CD14-positive monocyte (primary cell): ENCODE data around the gene RNF212. TPM values are rescaled to one million over a fixed set of nuclear protein-coding genes. Genes with fewer than 3 reads are reported as not detected.

Experiments
- DNase-seq, 3 donors: peaks; one replicate each; pipeline ENCODE4 v3.0.0-alpha.2; 2011 to 2022
- H2AFZ ChIP-seq: 2 replicates; pipeline ENCODE4 v1.6.0; 2012; ENCODE audit warnings: mild to moderate bottlenecking, low read depth, low read length, inconsistent platforms; ENCODE audit not compliant: insufficient read depth, poor library complexity, severe bottlenecking
- H3K27ac ChIP-seq, 2 donors: 1 replicate in 1 of 2; 2 replicates in 1 of 2; pipeline ENCODE4 v1.5.1; 2012 to 2013; ENCODE audit warnings: low read length in 2 of 2, control low read depth in 1 of 2, inconsistent platforms in 1 of 2, low read depth in 1 of 2, mild to moderate bottlenecking in 1 of 2
- H3K27me3 ChIP-seq, 2 donors: one replicate each; pipeline versions ENCODE4 v1.6.0 to v1.6.1; 2011 to 2013; ENCODE audit warnings: low read length in 2 of 2; ENCODE audit not compliant: control insufficient read depth in 2 of 2, insufficient read depth in 2 of 2
- H3K36me3 ChIP-seq, 2 donors: replicated peaks in 1 of 2; 1 replicate in 1 of 2; 2 replicates in 1 of 2; pipeline versions ENCODE4 v1.5.1 to v1.6.1; 2012 to 2013; ENCODE audit warnings: low read length in 2 of 2, control low read depth in 1 of 2, inconsistent platforms in 1 of 2, mild to moderate bottlenecking in 1 of 2; ENCODE audit not compliant: insufficient read depth in 2 of 2, control insufficient read depth in 1 of 2
- H3K4me1 ChIP-seq, 2 donors: 1 replicate in 1 of 2; 2 replicates in 1 of 2; pipeline versions ENCODE4 v1.5.1 to v1.6.1; 2012 to 2013; ENCODE audit warnings: low read length in 2 of 2, control low read depth in 1 of 2, inconsistent platforms in 1 of 2, mild to moderate bottlenecking in 1 of 2, moderate library complexity in 1 of 2; ENCODE audit not compliant: insufficient read depth in 2 of 2, control insufficient read depth in 1 of 2
- H3K4me2 ChIP-seq: replicated peaks from 2 replicates; pipeline ENCODE3; 2012; ENCODE audit warnings: low read length, moderate library complexity, mild to moderate bottlenecking; ENCODE audit not compliant: poor library complexity, severe bottlenecking; ENCODE audit errors: extremely low read depth
- H3K4me3 ChIP-seq, 3 experiments: fragments of 200-600 bp in 1 of 3; sonication (generic) in 1 of 3; replicated peaks in 1 of 3; 1 replicate in 2 of 3; 2 replicates in 1 of 3; pipeline ENCODE4 v1.5.1; 2011 to 2013; ENCODE audit warnings: low read length in 3 of 3, mild to moderate bottlenecking in 3 of 3, control low read depth in 2 of 3, low read depth in 2 of 3, inconsistent platforms in 1 of 3, moderate library complexity in 1 of 3
- H3K79me2 ChIP-seq: 2 replicates; pipeline ENCODE4 v1.6.0; 2012; ENCODE audit warnings: mild to moderate bottlenecking, control low read depth, inconsistent platforms, low read length, moderate library complexity; ENCODE audit not compliant: insufficient read depth
- H3K9ac ChIP-seq: 2 replicates; pipeline ENCODE4 v1.6.0; 2017; ENCODE audit warnings: low read length, mild to moderate bottlenecking; ENCODE audit not compliant: insufficient read depth, poor library complexity, severe bottlenecking
- H3K9me3 ChIP-seq, 2 donors: replicated peaks in 1 of 2; 1 replicate in 1 of 2; 2 replicates in 1 of 2; pipeline versions ENCODE4 v1.5.1 to v1.6.1; 2012 to 2013; ENCODE audit warnings: low read length in 2 of 2, control low read depth in 1 of 2; ENCODE audit not compliant: control insufficient read depth in 1 of 2, insufficient read depth in 1 of 2
- H4K20me1 ChIP-seq: 2 replicates; pipeline ENCODE4 v1.6.0; 2012; ENCODE audit warnings: mild to moderate bottlenecking, low read length, control low read depth, moderate library complexity; ENCODE audit not compliant: insufficient read depth
- H3K27ac Mint-ChIP-seq, 7 donors: one replicate each; pipeline ENCODE4 v1.8.0; 2020; ENCODE audit warnings: mild to moderate bottlenecking in 7 of 7, mixed read lengths in 7 of 7, moderate library complexity in 6 of 7, inconsistent platforms in 2 of 7
- H3K27me3 Mint-ChIP-seq, 3 donors: one replicate each; pipeline ENCODE4 v1.8.0; 2021 to 2022; ENCODE audit warnings: low read depth in 3 of 3, mild to moderate bottlenecking in 3 of 3, mixed read lengths in 3 of 3, moderate library complexity in 3 of 3, inconsistent platforms in 1 of 3
- H3K36me3 Mint-ChIP-seq, 2 donors: one replicate each; pipeline ENCODE4 v1.8.0; 2020; ENCODE audit warnings: mixed read lengths in 2 of 2, inconsistent platforms in 1 of 2, mild to moderate bottlenecking in 1 of 2
- H3K4me1 Mint-ChIP-seq: one replicate; pipeline ENCODE4 v1.8.0; 2020; ENCODE audit warnings: mild to moderate bottlenecking, mixed read lengths
- H3K4me3 Mint-ChIP-seq, 2 donors: one replicate each; pipeline ENCODE4 v1.8.0; 2020; ENCODE audit warnings: mild to moderate bottlenecking in 2 of 2, mixed read lengths in 2 of 2, moderate library complexity in 1 of 2
- H3K9me3 Mint-ChIP-seq, 7 donors: one replicate each; pipeline ENCODE4 v1.8.0; 2020 to 2022; ENCODE audit warnings: mixed read lengths in 7 of 7, mild to moderate bottlenecking in 6 of 7, moderate library complexity in 6 of 7, inconsistent platforms in 2 of 7
- CTCF ChIP-seq: fragments of 200-600 bp; IDR thresholded peaks from one replicate; pipeline ENCODE4 v1.8.0; 2022; ENCODE audit warnings: antibody characterized with exemption, mild to moderate bottlenecking
- WGBS: methylation state at CpG from one replicate; pipeline ENCODE4 v1.1.5; 2013; ENCODE audit warnings: missing lambda C conversion rate; ENCODE audit not compliant: insufficient coverage; 5-methylcytosine and 5-hydroxymethylcytosine counted together
- intact Hi-C, 2 donors: fragments of 100-400 bp; cut with micrococcal nuclease; formaldehyde crosslinking; loops; one replicate each; pipeline versions ENCODE4 v1.15.0 to v1.15.1; 2023
- polyA plus RNA-seq, 3 donors: library from polyadenylated mRNA; depleted of rRNA in 1 of 3; unstranded in 2 of 3; stranded (reverse) in 1 of 3; fragments of 300-500 nt in 2 of 3; fragments of >200 nt in 1 of 3; fragmentation: Illumina TruSeq in 2 of 3; gene quantifications; 1 replicate in 2 of 3; 2 replicates in 1 of 3; pipeline ENCODE4 v1.2.3, GENCODE V29; 2012 to 2021

The RNF212 gene
- polyA plus RNA-seq, 3 donors = 0.17 to 0.83 TPM; not detected in 1

- Histone ChIP-seq H3K27me3 (no peaks in the 10 kb centered on the region), H3K79me2 (no peaks in the 10 kb centered on the region), H2AFZ (no peak overlapping the region), H3K9ac (no peak overlapping the region), H3K4me3 (no peak overlapping the region), H3K36me3 (no peaks in the 10 kb centered on the region), H3K4me1 (no peaks in the 10 kb centered on the region), H3K4me2 (no peak overlapping the region), H3K9me3 (peaks cover 11 to 14% of the 10 kb centered on the region in 2 donors), H3K27ac (no peak overlapping the region), H4K20me1 (no peaks in the 10 kb centered on the region)
- Mint-ChIP-seq H3K27ac (peak overlapping the region in 2 of 7 donors; percentile 4 to 76), H3K4me1 (peaks cover 17% of the 10 kb centered on the region), H3K4me3 (no peak overlapping the region), H3K9me3 (peaks cover 11 to 26% (median 19%) of the 10 kb centered on the region in 7 donors), H3K36me3 (peaks cover 0 to 2% of the 10 kb centered on the region in 2 donors), H3K27me3 (peaks cover 8 to 25% (median 10%) of the 10 kb centered on the region in 3 donors)
- WGBS = 90% methylated on average over 8 of the region's 8 CpGs
- intact Hi-C loops = no loop called here
- TF ChIP-seq CTCF = no peak
- no peak for DNase-seq
Observed at GRCh38 chr4:1156069-1156468, 42.7 kb upstream of the RNF212 start.

- Histone ChIP-seq H2AFZ (no peak overlapping the region), H3K27me3 (no peaks in the 10 kb centered on the region), H3K27ac (no peak overlapping the region), H3K9ac (no peak overlapping the region), H3K9me3 (peaks cover 18 to 21% of the 10 kb centered on the region in 2 donors), H3K4me1 (no peaks in the 10 kb centered on the region), H4K20me1 (no peaks in the 10 kb centered on the region), H3K79me2 (no peaks in the 10 kb centered on the region), H3K36me3 (no peaks in the 10 kb centered on the region), H3K4me3 (no peak overlapping the region), H3K4me2 (no peak overlapping the region)
- intact Hi-C loops = no loop called here
- no peak for TF ChIP-seq CTCF
- H3K36me3 Mint-ChIP-seq = no peaks in the 10 kb centered on the region
- WGBS = 56% methylated on average over 3 of the region's 3 CpGs
- peaks cover 17% of the 10 kb centered on the region for H3K4me1 Mint-ChIP-seq
- peaks cover 11 to 34% (median 24%) of the 10 kb centered on the region in 7 donors for H3K9me3 Mint-ChIP-seq
- H3K27me3 Mint-ChIP-seq = peaks cover 8 to 23% (median 10%) of the 10 kb centered on the region in 3 donors
- DNase-seq = no peak
- no peak overlapping the region for H3K27ac Mint-ChIP-seq
- no peak overlapping the region for H3K4me3 Mint-ChIP-seq
Observed at GRCh38 chr4:1155314-1155713, 42.0 kb upstream of the RNF212 start.
